Activated T-helper 1 cell treated with Interleukin-2 at 50 U/mL for 16 hours (primary cell): ENCODE data around the gene TYW1B.
"Not testable (repeated sequence)": the region's sequence is repeated elsewhere in the genome, so short reads cannot be mapped to it uniquely, and the experiment has no call there.

Experiments used
- DNase-seq: peaks from one replicate; pipeline ENCODE4 v3.0.0-alpha.2; 2020; ENCODE audit warnings: low read depth

Gene TYW1B

GRCh38 chr7:72625721-72626423, 202.1 kb downstream of the TYW1B start:
- not testable (repeated sequence) for DNase-seq

GRCh38 chr7:72622532-72622931, 205.5 kb downstream of the TYW1B start:
- DNase-seq = no peak

GRCh38 chr7:72621761-72622187, 206.2 kb downstream of the TYW1B start:
- not testable (repeated sequence) for DNase-seq

- DNase-seq = not testable (repeated sequence)
Observed at GRCh38 chr7:72620923-72621322, 207.1 kb downstream of the TYW1B start.

- not testable (repeated sequence) for DNase-seq
Observed at GRCh38 chr7:72618435-72619180, 209.4 kb downstream of the TYW1B start.

- DNase-seq = not testable (repeated sequence)
Observed at GRCh38 chr7:72609761-72610160, 218.2 kb downstream of the TYW1B start.

- DNase-seq = not testable (repeated sequence)
Observed at GRCh38 chr7:72607988-72608387, 220.0 kb downstream of the TYW1B start.

GRCh38 chr7:72605863-72606431, 222.1 kb downstream of the TYW1B start:
- not testable (repeated sequence) for DNase-seq

- not testable (repeated sequence) for DNase-seq
Observed at GRCh38 chr7:72604771-72605611, 223.0 kb downstream of the TYW1B start.

- not testable (repeated sequence) for DNase-seq
Observed at GRCh38 chr7:72603476-72603875, 224.5 kb downstream of the TYW1B start.

GRCh38 chr7:72603073-72603472, 224.9 kb downstream of the TYW1B start:
- no peak for DNase-seq

GRCh38 chr7:72601683-72602082, 226.3 kb downstream of the TYW1B start:
- DNase-seq = not testable (repeated sequence)

GRCh38 chr7:72590023-72590422, 238.0 kb downstream of the TYW1B start:
- not testable (repeated sequence) for DNase-seq

- DNase-seq = not testable (repeated sequence)
Observed at GRCh38 chr7:72587267-72587666, 240.7 kb downstream of the TYW1B start.

- DNase-seq = not testable (repeated sequence)
Observed at GRCh38 chr7:72584576-72584975, 243.4 kb downstream of the TYW1B start.

GRCh38 chr7:72583620-72584361, 244.2 kb downstream of the TYW1B start:
- not testable (repeated sequence) for DNase-seq

GRCh38 chr7:72580142-72580770, 247.7 kb downstream of the TYW1B start:
- not testable (repeated sequence) for DNase-seq

GRCh38 chr7:72577107-72577506, 250.9 kb downstream of the TYW1B start:
- DNase-seq = no peak

- not testable (repeated sequence) for DNase-seq
Observed at GRCh38 chr7:72561988-72562387, 266.0 kb downstream of the TYW1B start.

GRCh38 chr7:72559546-72559945, 268.5 kb downstream of the TYW1B start:
- DNase-seq = not testable (repeated sequence)

GRCh38 chr7:72556733-72557132, 271.3 kb downstream of the TYW1B start:
- DNase-seq = not testable (repeated sequence)
